K562 (cell line): ENCODE measurements around the gene DIPK2A. TPM values are rescaled to one million over a fixed set of nuclear protein-coding genes. Genes with fewer than 3 reads are reported as not detected.
A peak's percentile ranks its signal among the peaks of the same experiment; 100 is the strongest.

Source experiments
- BRF1 ChIP-seq: IDR thresholded peaks from 3 replicates; pipeline ENCODE4 v1.6.1; 2011; ENCODE audit warnings: borderline replicate concordance, mild to moderate bottlenecking; ENCODE audit not compliant: insufficient read length; ENCODE audit errors: extremely low read depth
- CHD1 ChIP-seq: fragments of 200-600 bp; sonication (generic); IDR thresholded peaks from one replicate; pipeline ENCODE4 v1.6.1; 2012; ENCODE audit warnings: mild to moderate bottlenecking, moderate library complexity, low read length, inconsistent platforms
- ETV6 ChIP-seq, 3 experiments: fragments of 150-350 bp in 1 of 3; sonication (generic) in 1 of 3; formaldehyde crosslinking in 1 of 3; IDR thresholded peaks; 2 replicates each; pipeline versions ENCODE4 v1.6.1 to v1.8.0; 2014 to 2022; ENCODE audit warnings: borderline replicate concordance in 2 of 3, low read depth in 2 of 3, antibody characterized with exemption in 1 of 3, low read length in 1 of 3, mild to moderate bottlenecking in 1 of 3, missing genetic modification reagents in 1 of 3
- HDAC2 ChIP-seq: fragments of 450-650 bp; IDR thresholded peaks from 2 replicates; pipeline ENCODE4 v1.6.1; 2016; ENCODE audit warnings: mild to moderate bottlenecking
- KHSRP ChIP-seq: fragments of 450-650 bp; IDR thresholded peaks from 2 replicates; pipeline ENCODE4 v1.6.1; 2017
- MED1 ChIP-seq: sonication (generic); formaldehyde crosslinking; IDR thresholded peaks from 2 replicates; pipeline ENCODE4 v1.8.1; 2023; ENCODE audit warnings: missing genetic modification reagents, borderline replicate concordance
- MEIS2 ChIP-seq: fragments of 450-650 bp; IDR thresholded peaks from 2 replicates; pipeline ENCODE4 v1.6.1; 2014; ENCODE audit warnings: mild to moderate bottlenecking; ENCODE audit not compliant: partially characterized antibody
- RBFOX2 ChIP-seq: fragments of 200-400 bp; formaldehyde crosslinking; IDR thresholded peaks from 2 replicates; pipeline ENCODE4 v1.6.1; 2017; ENCODE audit warnings: low read depth, mild to moderate bottlenecking, low read length, moderate library complexity
- RBM34 ChIP-seq: fragments of 200-400 bp; formaldehyde crosslinking; IDR thresholded peaks from 2 replicates; pipeline ENCODE4 v1.6.1; 2018; ENCODE audit warnings: low read length, borderline replicate concordance; ENCODE audit not compliant: insufficient read depth
- RCOR1 ChIP-seq, 2 experiments: IDR thresholded peaks; 2 replicates each; pipeline ENCODE4 v1.6.1; 2012; ENCODE audit warnings: low read depth in 2 of 2, low read length in 2 of 2, borderline replicate concordance in 1 of 2, improper control_type of control experiment in 1 of 2
- SAFB ChIP-seq: fragments of 200-400 bp; formaldehyde crosslinking; IDR thresholded peaks from 2 replicates; pipeline ENCODE4 v1.6.1; 2017; ENCODE audit warnings: low read depth, low read length, borderline replicate concordance
- SPI1 ChIP-seq: IDR thresholded peaks from 2 replicates; pipeline ENCODE4 v1.6.1; 2011; ENCODE audit warnings: low read depth, low read length, control low read depth, borderline replicate concordance
- TCF7L2 ChIP-seq: fragments of 150-350 bp; IDR thresholded peaks from 2 replicates; pipeline ENCODE4 v1.6.1; 2016; ENCODE audit warnings: low read depth, mild to moderate bottlenecking, low read length, moderate library complexity
- YY1 ChIP-seq, 3 experiments: IDR thresholded peaks; 2 replicates each; pipeline ENCODE4 v1.6.1; 2011; ENCODE audit warnings: low read length in 2 of 3, mild to moderate bottlenecking in 2 of 3, moderate library complexity in 2 of 3, borderline replicate concordance in 1 of 3, control low read depth in 1 of 3, low read depth in 1 of 3; ENCODE audit not compliant: insufficient read depth in 3 of 3, insufficient replicate concordance in 2 of 3, control insufficient read depth in 1 of 3, insufficient read length in 1 of 3; ENCODE audit errors: extremely low read depth in 1 of 3
- ZNF431 ChIP-seq: sonication (generic); formaldehyde crosslinking; IDR thresholded peaks from 2 replicates; pipeline ENCODE4 v1.8.0; 2022; ENCODE audit warnings: mild to moderate bottlenecking, missing genetic modification reagents
- ZNF518B ChIP-seq: fragments of 250-450 bp; sonication (Bioruptor Pico); IDR thresholded peaks from 2 replicates; pipeline ENCODE4 v1.5.0; 2021; ENCODE audit warnings: mild to moderate bottlenecking, moderate library complexity
- polyA plus RNA-seq, 8 experiments: library from polyadenylated mRNA; depleted of rRNA in 4 of 8; stranded (reverse) in 5 of 8; unstranded in 3 of 8; fragments of >200 nt; fragmentation: Nextera tagmentation in 2 of 8; fragmentation: Illumina TruSeq in 1 of 8; extraction: Ambion mirVana in 2 of 8; extraction: Trizol in 1 of 8; gene quantifications; 2 replicates each; pipeline versions ENCODE4 v1.2.1 to v1.2.3, GENCODE V29; 2011 to 2014; ENCODE audit warnings: inconsistent platforms in 1 of 8, missing spikeins in 1 of 8
- total RNA-seq, 7 experiments: library from RNA; depleted of rRNA in 6 of 7; stranded (reverse); fragments of >200 nt in 6 of 7; fragmentation: Illumina TruSeq in 2 of 7; extraction: Trizol in 2 of 7; gene quantifications; 2 replicates each; pipeline versions ENCODE4 v1.2.1 to v1.2.3, GENCODE V29; 2011 to 2021; ENCODE audit warnings: low replicate concordance in 1 of 7
- TF ChIP-seq, protein P1 (sequence below), 2 experiments: IDR thresholded peaks; 2 replicates each; pipeline ENCODE4 v1.6.1; 2011; ENCODE audit warnings: borderline replicate concordance in 1 of 2, control low read depth in 1 of 2, low read depth in 1 of 2, low read length in 1 of 2, mild to moderate bottlenecking in 1 of 2, mixed read lengths in 1 of 2, moderate library complexity in 1 of 2; ENCODE audit not compliant: insufficient read depth in 1 of 2, insufficient read length in 1 of 2, poor library complexity in 1 of 2, severe bottlenecking in 1 of 2; ENCODE audit errors: extremely low read depth in 1 of 2
- TF ChIP-seq, protein P2 (sequence below): fragments of 200-800 bp; sonication (Bioruptor generic); IDR thresholded peaks from 2 replicates; pipeline ENCODE4 v1.6.1; 2017; ENCODE audit warnings: missing genetic modification characterization, missing compliant biosample characterization

DIPK2A gene
- total and polyA plus RNA-seq, 9 of the 15 experiments (the other 6 are each of a cell fraction or from before 2014, with no cell fraction given) = 3.3 to 15.7 (median 7.8) TPM

DNA sequence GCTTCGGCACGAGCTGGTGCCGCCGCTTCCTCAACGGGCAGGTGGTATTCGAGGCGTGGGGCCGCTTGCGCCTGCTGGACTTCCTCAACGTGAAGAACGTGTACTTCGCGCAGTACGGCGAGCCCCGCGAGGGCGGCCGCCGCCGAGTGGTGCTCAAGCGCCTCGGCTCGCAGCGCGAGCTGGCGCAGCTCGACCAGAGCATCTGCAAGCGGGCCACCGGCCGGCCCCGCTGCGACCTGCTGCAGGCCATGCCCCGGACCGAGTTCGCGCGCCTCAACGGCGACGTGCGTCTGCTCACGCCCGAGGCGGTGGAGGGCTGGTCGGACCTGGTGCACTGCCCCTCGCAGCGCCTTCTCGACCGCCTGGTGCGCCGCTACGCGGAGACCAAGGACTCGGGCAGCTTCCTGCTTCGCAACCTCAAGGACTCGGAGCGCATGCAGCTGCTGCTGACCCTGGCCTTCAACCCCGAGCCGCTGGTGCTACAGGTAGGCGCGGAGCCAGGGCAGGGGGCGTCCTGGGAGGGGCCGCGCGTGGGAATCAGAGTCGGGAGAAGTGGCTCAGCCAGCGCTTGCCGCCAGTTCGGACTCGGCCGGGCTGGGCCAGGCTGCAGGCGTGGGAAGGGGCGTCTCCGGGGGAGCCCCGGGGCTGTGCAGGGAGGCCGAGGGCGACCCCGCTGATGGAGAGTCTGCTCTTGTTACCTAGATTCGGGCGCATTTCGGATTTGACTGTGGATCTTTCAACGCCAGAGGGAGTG is 1.1 kb downstream of the DIPK2A start (continued):
- TF ChIP-seq HDAC2 (0 out of 2 replicates have a peak, but pooled peaks have one; percentile 22), TCF7L2 (no peak), ETV6 (IDR thresholded peaks at IDR 0.05; ENCODE audit: borderline replicate concordance in 1 of 2, low read depth in 2 of 2, low read length in 1 of 2) (no peak), ETV6 (CRISPR knock-in tag; IDR thresholded peaks at IDR 0.05; ENCODE audit: borderline replicate concordance) (peak; percentile 95; the same call in 1 of the 2 replicates), YY1 (IDR thresholded peaks at IDR 0.05; ENCODE audit: borderline replicate concordance in 1 of 3, control insufficient read depth in 1 of 3, extremely low read depth in 1 of 3, insufficient read depth in 3 of 3, insufficient read length in 1 of 3, insufficient replicate concordance in 2 of 3, low read depth in 1 of 3, low read length in 2 of 3) (peak in 1 of 3 experiments; percentile 2), SAFB (0 out of 2 replicates have a peak, but pooled peaks have one; percentile 10), ZNF431 (CRISPR knock-in tag) (peak; percentile 90; the same call in 1 of the 2 replicates), KHSRP (no peak), RBFOX2 (peak; percentile 63), MED1 (0 out of 2 replicates have a peak, but pooled peaks have one; percentile 30), BRF1 (no peak), MEIS2 (peak; percentile 60), RBM34 (peak; percentile 70; the same call in 1 of the 2 replicates), SPI1 (peak; percentile 46; the same call in 1 of the 2 replicates), RCOR1 (IDR thresholded peaks at IDR 0.05; ENCODE audit: borderline replicate concordance in 1 of 2, low read depth in 2 of 2, low read length in 2 of 2) (peak in 1 of 2 experiments; percentile 11; a peak in 1 of 4 replicates), ZNF518B (CRISPR knock-in tag) (no peak), CHD1 (peak; percentile 76)
- TF ChIP-seq, protein P1, sequence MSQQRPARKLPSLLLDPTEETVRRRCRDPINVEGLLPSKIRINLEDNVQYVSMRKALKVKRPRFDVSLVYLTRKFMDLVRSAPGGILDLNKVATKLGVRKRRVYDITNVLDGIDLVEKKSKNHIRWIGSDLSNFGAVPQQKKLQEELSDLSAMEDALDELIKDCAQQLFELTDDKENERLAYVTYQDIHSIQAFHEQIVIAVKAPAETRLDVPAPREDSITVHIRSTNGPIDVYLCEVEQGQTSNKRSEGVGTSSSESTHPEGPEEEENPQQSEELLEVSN (IDR thresholded peaks at IDR 0.05; ENCODE audit: borderline replicate concordance in 1 of 2, extremely low read depth in 1 of 2, insufficient read depth in 1 of 2, insufficient read length in 1 of 2, low read depth in 1 of 2, low read length in 1 of 2, poor library complexity in 1 of 2, severe bottlenecking in 1 of 2) = peak; percentile 37 to 84
- TF ChIP-seq, protein P2, sequence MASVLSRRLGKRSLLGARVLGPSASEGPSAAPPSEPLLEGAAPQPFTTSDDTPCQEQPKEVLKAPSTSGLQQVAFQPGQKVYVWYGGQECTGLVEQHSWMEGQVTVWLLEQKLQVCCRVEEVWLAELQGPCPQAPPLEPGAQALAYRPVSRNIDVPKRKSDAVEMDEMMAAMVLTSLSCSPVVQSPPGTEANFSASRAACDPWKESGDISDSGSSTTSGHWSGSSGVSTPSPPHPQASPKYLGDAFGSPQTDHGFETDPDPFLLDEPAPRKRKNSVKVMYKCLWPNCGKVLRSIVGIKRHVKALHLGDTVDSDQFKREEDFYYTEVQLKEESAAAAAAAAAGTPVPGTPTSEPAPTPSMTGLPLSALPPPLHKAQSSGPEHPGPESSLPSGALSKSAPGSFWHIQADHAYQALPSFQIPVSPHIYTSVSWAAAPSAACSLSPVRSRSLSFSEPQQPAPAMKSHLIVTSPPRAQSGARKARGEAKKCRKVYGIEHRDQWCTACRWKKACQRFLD (CRISPR knock-in tag) = no peak
